ENCODE data around the gene PHGDH.

The PHGDH gene

GRCh38 chr1:119727991-119728390 lies 16.3 kb downstream of the PHGDH start:
- Mint-ChIP-seq H3K9me3 (no peaks in the 10 kb centered on the region), H3K27ac (no peak overlapping the region), H3K4me3 (no peak overlapping the region), H3K36me3 (ENCODE audit: insufficient read depth) (no peaks in the 10 kb centered on the region), H3K27me3 (no peaks in the 10 kb centered on the region), H3K4me1 (ENCODE audit: low read depth in 2 of 2) (no peaks in the 10 kb centered on the region)
- no peak for DNase-seq
- ATAC-seq (replicated peaks) = no peak

- no peaks in the 10 kb centered on the region for H3K4me1 Mint-ChIP-seq (ENCODE audit: low read depth in 2 of 2)
- no peak overlapping the region for H3K27ac Mint-ChIP-seq
- H3K4me3 Mint-ChIP-seq = no peak overlapping the region
- H3K36me3 Mint-ChIP-seq (ENCODE audit: insufficient read depth) = no peaks in the 10 kb centered on the region
- no peaks in the 10 kb centered on the region for H3K9me3 Mint-ChIP-seq
- ATAC-seq (replicated peaks) (no peak), DNase-seq (no peak)
- H3K27me3 Mint-ChIP-seq = no peaks in the 10 kb centered on the region
Observed at GRCh38 chr1:119729044-119729443, 17.3 kb downstream of the PHGDH start.

- Mint-ChIP-seq H3K4me1 (ENCODE audit: low read depth in 2 of 2) (no peaks in the 10 kb centered on the region), H3K27me3 (no peaks in the 10 kb centered on the region), H3K36me3 (ENCODE audit: insufficient read depth) (no peaks in the 10 kb centered on the region), H3K27ac (peak overlapping the region in 1 of 2 donors; percentile 21), H3K4me3 (no peak overlapping the region), H3K9me3 (no peaks in the 10 kb centered on the region)
- DNase-seq (no peak), ATAC-seq (replicated peaks) (no peak)
Observed at GRCh38 chr1:119731060-119731459, 19.3 kb downstream of the PHGDH start.

- Mint-ChIP-seq H3K27me3 (no peaks in the 10 kb centered on the region), H3K27ac (no peak overlapping the region), H3K9me3 (no peaks in the 10 kb centered on the region), H3K36me3 (ENCODE audit: insufficient read depth) (no peaks in the 10 kb centered on the region), H3K4me3 (no peak overlapping the region), H3K4me1 (ENCODE audit: low read depth in 2 of 2) (no peaks in the 10 kb centered on the region)
- DNase-seq (no peak), ATAC-seq (replicated peaks) (no peak)
Observed at GRCh38 chr1:119731741-119732430, 20.2 kb downstream of the PHGDH start.

- H3K9me3 Mint-ChIP-seq = no peaks in the 10 kb centered on the region
- ATAC-seq (replicated peaks) (no peak), DNase-seq (no peak)
- no peaks in the 10 kb centered on the region for H3K36me3 Mint-ChIP-seq (ENCODE audit: insufficient read depth)
- H3K4me1 Mint-ChIP-seq (ENCODE audit: low read depth in 2 of 2) = no peaks in the 10 kb centered on the region
- no peak overlapping the region for H3K27ac Mint-ChIP-seq
- no peak overlapping the region for H3K4me3 Mint-ChIP-seq
- no peaks in the 10 kb centered on the region for H3K27me3 Mint-ChIP-seq
Observed at GRCh38 chr1:119732465-119733168, 20.9 kb downstream of the PHGDH start.

GRCh38 chr1:119733754-119734153 lies 22.0 kb downstream of the PHGDH start:
- Mint-ChIP-seq H3K4me3 (no peak overlapping the region), H3K27me3 (no peaks in the 10 kb centered on the region), H3K4me1 (ENCODE audit: low read depth in 2 of 2) (no peaks in the 10 kb centered on the region), H3K36me3 (ENCODE audit: insufficient read depth) (no peaks in the 10 kb centered on the region), H3K9me3 (no peaks in the 10 kb centered on the region), H3K27ac (no peak overlapping the region)
- no peak for DNase-seq
- ATAC-seq (replicated peaks) = no peak

- H3K4me3 Mint-ChIP-seq = no peak overlapping the region
- H3K27me3 Mint-ChIP-seq = no peaks in the 10 kb centered on the region
- no peaks in the 10 kb centered on the region for H3K9me3 Mint-ChIP-seq
- no peak overlapping the region for H3K27ac Mint-ChIP-seq
- H3K4me1 Mint-ChIP-seq (ENCODE audit: low read depth in 2 of 2) = no peaks in the 10 kb centered on the region
- DNase-seq (no peak), ATAC-seq (replicated peaks) (no peak)
- H3K36me3 Mint-ChIP-seq (ENCODE audit: insufficient read depth) = no peaks in the 10 kb centered on the region
Observed at GRCh38 chr1:119735217-119735616, 23.5 kb downstream of the PHGDH start.

- no peaks in the 10 kb centered on the region for H3K4me1 Mint-ChIP-seq (ENCODE audit: low read depth in 2 of 2)
Observed at GRCh38 chr1:119736649-119737039, 24.9 kb downstream of the PHGDH start.

GRCh38 chr1:119737040-119737682 lies 25.4 kb downstream of the PHGDH start:
- no peak overlapping the region for H3K27ac Mint-ChIP-seq
- H3K9me3 Mint-ChIP-seq = no peaks in the 10 kb centered on the region
- H3K4me3 Mint-ChIP-seq = no peak overlapping the region
- no peak for ATAC-seq (replicated peaks)
- H3K36me3 Mint-ChIP-seq (ENCODE audit: insufficient read depth) = no peaks in the 10 kb centered on the region
- H3K27me3 Mint-ChIP-seq = no peaks in the 10 kb centered on the region
- no peaks in the 10 kb centered on the region for H3K4me1 Mint-ChIP-seq (ENCODE audit: low read depth in 2 of 2)
- no peak for DNase-seq

More at GRCh38 chr1:119736649-119737039, 24.9 kb downstream of the PHGDH start:
- no peak overlapping the region for H3K4me3 Mint-ChIP-seq
- ATAC-seq (replicated peaks) (no peak), DNase-seq (no peak)
- no peaks in the 10 kb centered on the region for H3K36me3 Mint-ChIP-seq (ENCODE audit: insufficient read depth)
- H3K9me3 Mint-ChIP-seq = no peaks in the 10 kb centered on the region
- no peaks in the 10 kb centered on the region for H3K27me3 Mint-ChIP-seq
- no peak overlapping the region for H3K27ac Mint-ChIP-seq

- Mint-ChIP-seq H3K4me1 (ENCODE audit: low read depth in 2 of 2) (no peaks in the 10 kb centered on the region), H3K36me3 (ENCODE audit: insufficient read depth) (no peaks in the 10 kb centered on the region), H3K27me3 (no peaks in the 10 kb centered on the region), H3K9me3 (no peaks in the 10 kb centered on the region), H3K4me3 (no peak overlapping the region), H3K27ac (no peak overlapping the region)
- no peak for ATAC-seq (replicated peaks)
- no peak for DNase-seq
Observed at GRCh38 chr1:119738100-119738720, 26.5 kb downstream of the PHGDH start.

GRCh38 chr1:119739150-119739549 lies 27.4 kb downstream of the PHGDH start:
- Mint-ChIP-seq H3K4me1 (ENCODE audit: low read depth in 2 of 2) (no peaks in the 10 kb centered on the region), H3K9me3 (no peaks in the 10 kb centered on the region), H3K27me3 (peaks cover 0 to 6% of the 10 kb centered on the region in 2 donors), H3K27ac (no peak overlapping the region), H3K36me3 (ENCODE audit: insufficient read depth) (no peaks in the 10 kb centered on the region), H3K4me3 (no peak overlapping the region)
- ATAC-seq (replicated peaks) (no peak), DNase-seq (no peak)

GRCh38 chr1:119740261-119740660 lies 28.5 kb downstream of the PHGDH start:
- H3K27ac Mint-ChIP-seq = no peak overlapping the region
- no peak overlapping the region for H3K4me3 Mint-ChIP-seq
- DNase-seq (no peak), ATAC-seq (replicated peaks) (no peak)
- no peaks in the 10 kb centered on the region for H3K4me1 Mint-ChIP-seq (ENCODE audit: low read depth in 2 of 2)
- peaks cover 0 to 7% of the 10 kb centered on the region in 2 donors for H3K27me3 Mint-ChIP-seq
- H3K9me3 Mint-ChIP-seq = no peaks in the 10 kb centered on the region
- H3K36me3 Mint-ChIP-seq (ENCODE audit: insufficient read depth) = no peaks in the 10 kb centered on the region

GRCh38 chr1:119740896-119741780 lies 29.4 kb downstream of the PHGDH start:
- Mint-ChIP-seq H3K4me3 (no peak overlapping the region), H3K36me3 (ENCODE audit: insufficient read depth) (no peaks in the 10 kb centered on the region), H3K27ac (no peak overlapping the region), H3K27me3 (peaks cover 0 to 7% of the 10 kb centered on the region in 2 donors), H3K4me1 (ENCODE audit: low read depth in 2 of 2) (no peaks in the 10 kb centered on the region), H3K9me3 (no peaks in the 10 kb centered on the region)
- no peak for ATAC-seq (replicated peaks)
- no peak for DNase-seq

Measured in effector memory CD8-positive, alpha-beta T cell (primary cell).